SJSA1 (cell line): ENCODE results near the gene CAGE1. TPM values are rescaled to one million over a fixed set of nuclear protein-coding genes. Genes with fewer than 3 reads are reported as not detected.

ENCODE experiments used
- DNase-seq, 2 experiments: peaks; one replicate each; pipeline ENCODE4 v3.0.0-alpha.2; 2015 to 2020; ENCODE audit warnings: low spot score in 2 of 2, low read depth in 1 of 2
- H3K27ac ChIP-seq: fragments of 250-450 bp; sonication (Bioruptor Pico); 2 replicates; pipeline ENCODE4 v1.5.1; 2020; ENCODE audit warnings: mild to moderate bottlenecking, moderate library complexity
- H3K27me3 ChIP-seq: fragments of 250-450 bp; sonication (Bioruptor Pico); replicated peaks from 2 replicates; pipeline ENCODE4 v1.5.1; 2020; ENCODE audit warnings: mild to moderate bottlenecking, moderate library complexity
- H3K36me3 ChIP-seq: fragments of 250-450 bp; sonication (Bioruptor Pico); 2 replicates; pipeline ENCODE4 v1.5.1; 2020; ENCODE audit warnings: mild to moderate bottlenecking
- H3K4me1 ChIP-seq: fragments of 250-450 bp; sonication (Bioruptor Pico); replicated peaks from 2 replicates; pipeline ENCODE4 v1.6.1; 2021; ENCODE audit warnings: mild to moderate bottlenecking
- H3K4me3 ChIP-seq: fragments of 250-450 bp; sonication (Bioruptor Pico); 2 replicates; pipeline ENCODE4 v1.5.1; 2020; ENCODE audit warnings: mild to moderate bottlenecking
- H3K9me3 ChIP-seq: fragments of 250-450 bp; sonication (Bioruptor Pico); replicated peaks from 2 replicates; pipeline ENCODE4 v1.5.1; 2020; ENCODE audit warnings: mild to moderate bottlenecking
- total RNA-seq: library from RNA; depleted of rRNA; stranded (reverse); fragments of >200 nt; shearing (Covaris generic); gene quantifications from 2 replicates; pipeline ENCODE4 v1.2.3, GENCODE V29; 2014; rRNA removed

CAGE1 gene
- 0.08 TPM in 1 of 2 replicates, not detected in the other for total RNA-seq

DNA sequence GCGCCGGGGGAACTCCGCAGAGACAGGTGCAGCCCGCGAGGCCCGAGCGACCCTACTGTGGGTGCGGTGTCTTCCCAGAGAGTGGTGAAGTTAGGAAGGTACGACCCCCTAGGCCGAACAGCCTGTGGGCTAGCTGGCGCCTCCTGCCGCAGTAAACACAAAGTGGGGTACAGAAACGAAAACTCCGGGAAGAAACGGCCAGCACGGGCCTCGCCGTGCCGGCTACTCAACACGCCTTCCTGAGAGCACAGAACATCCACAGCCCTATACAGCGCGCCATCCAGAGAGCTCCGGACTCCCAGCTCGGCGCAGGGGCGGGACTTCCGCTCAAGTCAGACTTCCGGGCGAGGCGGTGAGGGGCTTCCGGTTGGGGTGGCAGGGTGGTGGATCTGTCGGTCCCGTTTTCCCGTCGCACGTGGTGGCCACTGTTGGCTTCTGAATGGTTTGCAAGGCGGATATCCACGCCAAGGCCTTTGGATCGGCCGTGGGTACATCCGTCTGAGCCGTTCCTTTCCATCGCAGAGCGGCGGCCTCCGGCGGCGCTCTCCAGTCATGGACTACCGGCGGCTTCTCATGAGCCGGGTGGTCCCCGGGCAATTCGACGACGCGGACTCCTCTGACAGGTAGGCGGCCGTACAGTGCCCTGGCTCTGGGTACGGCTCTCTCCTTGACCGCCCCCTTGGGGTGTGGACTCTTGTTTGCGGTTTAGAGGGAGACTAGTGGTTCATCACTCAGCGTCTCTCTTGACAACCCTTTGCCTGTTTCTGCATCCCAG, at the start of gene CAGE1, which contains the start of gene RIOK1:
CAGE1 (minus strand) TSS at position 292 of the 775 bp plus-strand sequence. CDS start 2,569 bp downstream, outside the sequence.
RIOK1 (plus strand) TSS at position 358 of the 775 bp plus-strand sequence; CDS start at position 553, 195 bp downstream.
- Histone ChIP-seq H3K4me3 (peak within 1 kb of the TSS; percentile 63), H3K36me3 (peaks cover 21% of the 10 kb centered on the region), H3K27ac (peak within 1 kb of the TSS; percentile 55), H3K9me3 (no peaks in the 10 kb centered on the region), H3K4me1 (peaks cover 6% of the 10 kb centered on the region), H3K27me3 (0 out of 2 replicates have a peak, but pooled peaks cover 3% of the 10 kb centered on the region)
- DNase-seq, result peak; percentile 90 to 96

DNA sequence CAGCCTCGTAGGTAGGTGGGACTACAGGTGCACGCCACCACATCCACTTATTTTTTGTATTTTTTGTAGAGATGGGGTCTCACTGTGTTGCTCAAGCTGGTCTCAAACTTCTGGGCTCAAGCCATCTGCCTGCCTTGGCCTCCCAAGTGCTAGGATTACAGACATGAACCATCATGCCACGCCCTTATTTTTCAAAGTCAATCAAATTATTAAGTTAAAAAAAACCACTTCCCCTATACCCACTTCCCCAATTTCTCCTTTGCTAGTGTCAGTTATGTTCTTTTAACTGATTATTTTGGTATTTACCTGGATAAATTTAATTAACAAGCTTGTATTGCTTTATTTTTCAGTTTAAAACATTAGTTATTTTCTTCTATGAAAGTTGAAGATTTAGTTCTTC, 49.7 kb upstream of the CAGE1 start:
- Histone ChIP-seq H3K27me3 (no peaks in the 10 kb centered on the region), H3K36me3 (no peaks in the 10 kb centered on the region), H3K4me3 (no peak overlapping the region), H3K4me1 (peaks cover 10% of the 10 kb centered on the region), H3K9me3 (no peaks in the 10 kb centered on the region), H3K27ac (no peak overlapping the region)
- no peak for DNase-seq

DNA sequence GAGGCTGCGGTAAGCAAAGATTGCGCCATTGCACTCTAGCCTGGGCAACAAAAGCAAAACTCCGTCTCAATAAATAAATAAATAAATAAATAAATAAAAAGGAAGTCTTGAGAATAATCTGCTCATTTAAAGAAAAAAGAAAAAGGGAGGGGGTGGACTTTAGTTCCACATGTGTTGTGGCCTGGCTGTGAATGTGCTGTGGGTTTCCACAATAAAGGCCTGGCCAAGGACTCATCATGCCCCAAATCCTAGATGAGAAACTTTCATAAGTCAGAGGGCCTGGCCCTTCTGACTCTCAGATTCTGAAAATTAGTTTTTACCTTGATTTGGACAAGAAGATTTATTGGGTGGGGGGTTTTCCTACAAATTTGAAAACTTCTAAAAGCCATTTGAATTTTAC, 48.5 kb upstream of the CAGE1 start:
- H3K36me3 ChIP-seq, result no peaks in the 10 kb centered on the region
- H3K27me3 ChIP-seq, result no peaks in the 10 kb centered on the region
- H3K27ac ChIP-seq, result no peak overlapping the region
- H3K4me3 ChIP-seq, result no peak overlapping the region
- no peaks in the 10 kb centered on the region for H3K9me3 ChIP-seq
- DNase-seq, result no peak
- peaks cover 10% of the 10 kb centered on the region for H3K4me1 ChIP-seq

- no peak overlapping the region for H3K4me3 ChIP-seq
- no peaks in the 10 kb centered on the region for H3K4me1 ChIP-seq
- H3K36me3 ChIP-seq, result no peaks in the 10 kb centered on the region
- no peaks in the 10 kb centered on the region for H3K9me3 ChIP-seq
- no peaks in the 10 kb centered on the region for H3K27me3 ChIP-seq
- no peak for DNase-seq
- no peak overlapping the region for H3K27ac ChIP-seq
These were observed 45.1 kb upstream of the CAGE1 start for GRCh38 chr6:7434672-7435071.

GRCh38 chr6:7433121-7433617, 43.6 kb upstream of the CAGE1 start:
- Histone ChIP-seq H3K36me3 (no peaks in the 10 kb centered on the region), H3K9me3 (no peaks in the 10 kb centered on the region), H3K27ac (no peak overlapping the region), H3K27me3 (no peaks in the 10 kb centered on the region), H3K4me3 (no peak overlapping the region), H3K4me1 (no peaks in the 10 kb centered on the region)
- DNase-seq, result no peak

- Histone ChIP-seq H3K27me3 (no peaks in the 10 kb centered on the region), H3K27ac (no peak overlapping the region), H3K4me3 (no peak overlapping the region)
These were observed 43.0 kb upstream of the CAGE1 start for GRCh38 chr6:7432391-7433120.

DNA sequence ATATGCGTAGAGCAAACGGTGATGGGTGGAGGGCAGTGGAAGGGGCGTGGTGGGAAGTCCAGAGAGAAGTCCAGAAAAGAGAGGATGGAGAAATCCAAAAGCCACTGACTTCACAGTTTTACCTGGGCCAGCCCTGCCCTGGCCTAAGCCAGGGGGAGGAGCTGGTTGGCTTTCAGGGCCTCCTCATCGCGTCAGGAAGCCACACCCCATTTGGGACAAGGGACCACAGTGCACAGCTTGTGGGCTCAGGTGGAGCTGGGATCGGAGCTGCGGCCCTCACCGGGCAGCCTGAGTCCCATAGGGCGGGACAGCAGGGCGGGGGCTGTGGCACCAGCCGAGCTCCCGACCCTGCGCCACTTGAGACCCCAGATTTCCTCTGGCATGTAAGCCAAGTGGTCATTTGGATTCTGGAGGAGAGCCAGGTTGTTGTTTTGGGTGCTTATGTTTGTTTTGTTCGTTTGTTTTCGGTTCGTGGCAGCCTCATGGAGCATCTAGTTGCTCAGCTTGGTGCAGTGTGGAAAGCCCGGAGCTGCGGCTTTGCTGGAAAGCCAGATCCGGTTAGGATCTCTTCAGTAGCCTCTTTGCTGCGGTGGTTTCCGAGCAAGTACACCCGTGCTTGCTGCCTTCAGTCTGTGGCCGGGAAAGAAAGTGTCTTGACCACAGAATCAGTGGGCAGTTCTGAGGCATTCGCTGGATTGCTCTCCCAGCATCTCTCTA, 42.3 kb upstream of the CAGE1 start:
- H3K36me3 ChIP-seq, result no peaks in the 10 kb centered on the region
- H3K9me3 ChIP-seq, result no peaks in the 10 kb centered on the region
- H3K27ac ChIP-seq, result no peak overlapping the region
- no peaks in the 10 kb centered on the region for H3K4me1 ChIP-seq
- no peak overlapping the region for H3K4me3 ChIP-seq
- no peak for DNase-seq
- no peaks in the 10 kb centered on the region for H3K27me3 ChIP-seq

More at GRCh38 chr6:7432391-7433120, 43.0 kb upstream of the CAGE1 start:
- Histone ChIP-seq H3K9me3 (no peaks in the 10 kb centered on the region), H3K36me3 (no peaks in the 10 kb centered on the region), H3K4me1 (no peaks in the 10 kb centered on the region)
- DNase-seq, result no peak

- H3K27ac ChIP-seq, result no peak overlapping the region
- no peaks in the 10 kb centered on the region for H3K27me3 ChIP-seq
- H3K4me1 ChIP-seq, result no peaks in the 10 kb centered on the region
- no peak overlapping the region for H3K4me3 ChIP-seq
- no peak for DNase-seq
- no peaks in the 10 kb centered on the region for H3K9me3 ChIP-seq
- no peaks in the 10 kb centered on the region for H3K36me3 ChIP-seq
These were observed 41.8 kb upstream of the CAGE1 start for GRCh38 chr6:7431313-7431673.

DNA sequence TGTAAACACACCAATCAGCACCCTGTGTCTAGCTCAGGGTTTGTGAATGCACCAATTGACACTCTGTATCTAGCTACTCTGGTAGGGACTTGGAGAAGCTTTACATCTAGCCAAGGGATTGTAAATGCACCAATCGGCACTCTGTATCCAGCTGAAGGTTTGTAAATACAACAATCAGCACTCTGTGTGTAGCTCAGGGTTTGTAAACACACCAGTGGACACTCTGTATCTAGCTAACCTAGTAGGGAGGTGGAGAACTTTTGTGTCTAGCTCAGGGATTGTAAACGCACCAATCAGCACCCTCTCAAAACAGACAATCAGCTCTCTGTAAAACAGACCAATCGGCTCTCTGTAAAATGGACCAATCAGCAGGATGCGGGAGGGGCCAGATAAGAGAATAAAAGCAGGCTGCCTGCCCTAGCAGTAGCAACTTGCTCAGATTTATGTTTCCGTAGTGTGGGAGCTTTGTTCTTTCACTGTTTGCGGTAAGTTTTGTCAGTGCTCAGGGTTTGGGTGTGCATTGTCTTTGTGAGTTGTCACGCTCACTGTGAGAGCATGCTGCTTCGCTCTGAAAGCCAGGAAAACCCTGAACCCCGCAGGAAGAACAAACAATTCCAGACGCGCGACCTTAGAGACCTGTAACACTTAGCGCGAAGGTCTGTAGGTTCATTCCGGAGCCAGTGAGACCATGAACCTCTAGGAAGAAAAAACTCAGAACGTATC, 37.1 kb upstream of the CAGE1 start:
- no peaks in the 10 kb centered on the region for H3K4me1 ChIP-seq
- DNase-seq, result no peak

GRCh38 chr6:7425808-7426190, 36.3 kb upstream of the CAGE1 start:
- Histone ChIP-seq H3K9me3 (no peaks in the 10 kb centered on the region), H3K27me3 (no peaks in the 10 kb centered on the region), H3K4me3 (no peak overlapping the region), H3K4me1 (no peaks in the 10 kb centered on the region), H3K27ac (no peak overlapping the region), H3K36me3 (no peaks in the 10 kb centered on the region)
- no peak for DNase-seq

More for the DNA sequence above, 37.1 kb upstream of the CAGE1 start:
- no peaks in the 10 kb centered on the region for H3K27me3 ChIP-seq
- no peaks in the 10 kb centered on the region for H3K36me3 ChIP-seq
- no peaks in the 10 kb centered on the region for H3K9me3 ChIP-seq
- H3K4me3 ChIP-seq, result no peak overlapping the region
- H3K27ac ChIP-seq, result no peak overlapping the region

- Histone ChIP-seq H3K4me1 (no peaks in the 10 kb centered on the region), H3K36me3 (no peaks in the 10 kb centered on the region), H3K4me3 (no peak overlapping the region), H3K27ac (no peak overlapping the region), H3K9me3 (no peaks in the 10 kb centered on the region), H3K27me3 (no peaks in the 10 kb centered on the region)
- no peak for DNase-seq
These were observed 35.6 kb upstream of the CAGE1 start for GRCh38 chr6:7424967-7425807.

DNA sequence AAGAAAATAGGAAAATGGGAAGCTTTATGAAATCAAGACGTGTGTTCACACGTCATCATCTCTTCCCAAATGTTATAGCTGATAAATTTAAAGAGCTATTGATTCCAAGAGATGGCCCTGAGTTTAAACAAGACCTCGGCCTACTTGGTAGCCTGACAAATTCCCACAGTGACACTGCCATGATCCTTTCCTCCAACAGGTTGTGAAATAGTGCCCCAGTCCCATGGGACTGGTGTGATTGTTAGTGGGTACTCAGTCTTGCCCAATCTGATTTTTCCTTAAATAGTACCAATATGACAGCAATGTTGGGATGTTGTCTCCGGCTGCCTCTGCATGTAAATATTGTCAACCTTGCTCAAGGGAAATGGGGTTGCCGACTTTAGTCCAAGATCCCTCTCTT, 34.5 kb upstream of the CAGE1 start:
- H3K27ac ChIP-seq, result no peak overlapping the region
- no peaks in the 10 kb centered on the region for H3K27me3 ChIP-seq

More for the DNA sequence above, 34.5 kb upstream of the CAGE1 start:
- no peaks in the 10 kb centered on the region; the same call in 1 of the 2 replicates for H3K36me3 ChIP-seq
- no peak overlapping the region for H3K4me3 ChIP-seq
- no peaks in the 10 kb centered on the region for H3K4me1 ChIP-seq
- H3K9me3 ChIP-seq, result no peaks in the 10 kb centered on the region
- DNase-seq, result no peak
